IMR-90 (cell line): Measurements from ENCODE around the gene MAPKAPK2. TPM values are rescaled to one million over a fixed set of nuclear protein-coding genes. Genes with fewer than 3 reads are reported as not detected.

Experiments used
- ATAC-seq: fragments of 200-7000 bp; cut with Tn5 transposase; 2 replicates; pipeline ENCODE4 v1.9.1; 2020; ENCODE audit warnings: low read depth, mild to moderate bottlenecking, moderate library complexity
- BruUV-seq: library from RNA; stranded (reverse); fragments of 400-500 nt; replicated peaks from 2 replicates; lab custom pipeline; 2021; lab: Mats Ljungman, UMichigan
- CTCF ChIA-PET: fragments of 300-600 bp; formaldehyde crosslinking; extraction: SDS; loops from one replicate; lab custom pipeline; 2021; ENCODE audit warnings: antibody characterized with exemption; lab: Yijun Ruan, JAX
- POLR2A ChIA-PET: fragments of 300-600 bp; sonication (Branson Sonifier 250); formaldehyde crosslinking; loops from one replicate; lab custom pipeline; 2022; ENCODE audit warnings: antibody characterized with exemption; ENCODE audit not compliant: unreplicated experiment; lab: Charles Lee
- DNase-seq: peaks from one replicate; pipeline ENCODE4 v3.0.0; 2013
- H2AFZ ChIP-seq: replicated peaks from 2 replicates; pipeline ENCODE3; 2013; ENCODE audit warnings: low read length, mild to moderate bottlenecking; ENCODE audit not compliant: poor library complexity
- H2AK5ac ChIP-seq: 2 replicates; pipeline ENCODE4 v1.6.1; 2013; ENCODE audit warnings: low read depth, low read length, inconsistent platforms
- H2AK9ac ChIP-seq: replicated peaks from 2 replicates; pipeline ENCODE3; 2013; ENCODE audit warnings: mild to moderate bottlenecking, low read depth, low read length, moderate library complexity; ENCODE audit not compliant: poor library complexity
- H2BK120ac ChIP-seq: 2 replicates; pipeline ENCODE4 v1.6.1; 2013; ENCODE audit warnings: low read depth, low read length, inconsistent platforms
- H2BK15ac ChIP-seq: 3 replicates; pipeline ENCODE4 v1.6.1; 2013; ENCODE audit warnings: low read depth, low read length, inconsistent platforms
- H2BK20ac ChIP-seq: 2 replicates; pipeline ENCODE4 v1.6.1; 2013; ENCODE audit warnings: low read depth, mild to moderate bottlenecking, inconsistent platforms, low read length, moderate library complexity
- H2BK5ac ChIP-seq: 2 replicates; pipeline ENCODE4 v1.6.1; 2013; ENCODE audit warnings: mild to moderate bottlenecking, low read depth, low read length, inconsistent platforms; ENCODE audit not compliant: poor library complexity, severe bottlenecking
- H3K14ac ChIP-seq: replicated peaks from 2 replicates; pipeline ENCODE4 v1.6.1; 2013; ENCODE audit warnings: low read depth, low read length, inconsistent platforms
- H3K18ac ChIP-seq: 2 replicates; pipeline ENCODE4 v1.6.1; 2013; ENCODE audit warnings: low read depth, low read length, control low read depth
- H3K23ac ChIP-seq: 2 replicates; pipeline ENCODE4 v1.6.1; 2013; ENCODE audit warnings: low read depth, low read length, inconsistent platforms
- H3K27ac ChIP-seq: 2 replicates; pipeline ENCODE4 v1.5.1; 2013; ENCODE audit warnings: mild to moderate bottlenecking, control low read depth, low read length; ENCODE audit not compliant: insufficient read depth
- H3K27me3 ChIP-seq: 2 replicates; pipeline ENCODE4 v1.6.1; 2013; ENCODE audit warnings: low read length; ENCODE audit not compliant: control insufficient read depth, insufficient read depth
- H3K36me3 ChIP-seq: 2 replicates; pipeline ENCODE4 v1.6.1; 2013; ENCODE audit warnings: low read length, mixed read lengths; ENCODE audit not compliant: control insufficient read depth, insufficient read depth
- H3K4ac ChIP-seq: 2 replicates; pipeline ENCODE4 v1.6.1; 2013; ENCODE audit warnings: low read depth, low read length, inconsistent platforms
- H3K4me1 ChIP-seq: 2 replicates; pipeline ENCODE4 v1.6.1; 2013; ENCODE audit warnings: low read length, mixed read lengths; ENCODE audit not compliant: control insufficient read depth, insufficient read depth
- H3K4me2 ChIP-seq: 2 replicates; pipeline ENCODE4 v1.6.1; 2013; ENCODE audit warnings: low read depth, mild to moderate bottlenecking, control low read depth, low read length, moderate library complexity
- H3K4me3 ChIP-seq: 2 replicates; pipeline ENCODE4 v1.5.1; 2013; ENCODE audit warnings: low read depth, mild to moderate bottlenecking, control low read depth, low read length, moderate library complexity; ENCODE audit not compliant: insufficient read depth
- H3K56ac ChIP-seq: 2 replicates; pipeline ENCODE4 v1.6.1; 2013; ENCODE audit warnings: low read length, inconsistent platforms; ENCODE audit not compliant: insufficient read depth; ENCODE audit errors: extremely low read depth
- H3K79me1 ChIP-seq, 2 experiments: 2 replicates each; pipeline ENCODE4 v1.6.1; 2013; ENCODE audit warnings: low read length in 2 of 2, inconsistent platforms in 1 of 2, low read depth in 1 of 2
- H3K9ac ChIP-seq: 2 replicates; pipeline ENCODE4 v1.6.1; 2013; ENCODE audit warnings: low read depth, low read length, control low read depth
- H3K9me1 ChIP-seq: 2 replicates; pipeline ENCODE4 v1.6.1; 2013; ENCODE audit warnings: low read length, inconsistent platforms; ENCODE audit not compliant: insufficient read depth
- H3K9me3 ChIP-seq: 2 replicates; pipeline ENCODE4 v1.6.1; 2013; ENCODE audit warnings: low read length; ENCODE audit not compliant: control insufficient read depth, insufficient read depth
- H4K20me1 ChIP-seq: 2 replicates; pipeline ENCODE4 v1.6.1; 2013; ENCODE audit warnings: low read length, inconsistent platforms; ENCODE audit not compliant: insufficient read depth
- H4K5ac ChIP-seq: 2 replicates; pipeline ENCODE4 v1.6.1; 2013; ENCODE audit warnings: mild to moderate bottlenecking, low read depth, low read length, control low read depth
- H4K8ac ChIP-seq, 2 experiments: 2 replicates each; pipeline ENCODE4 v1.6.1; 2013; ENCODE audit warnings: low read depth in 2 of 2, low read length in 2 of 2, control low read depth in 1 of 2, inconsistent platforms in 1 of 2
- H4K91ac ChIP-seq: 2 replicates; pipeline ENCODE4 v1.6.1; 2013; ENCODE audit warnings: low read depth, low read length, inconsistent platforms; ENCODE audit not compliant: insufficient read depth
- BHLHE40 ChIP-seq: fragments of 150-350 bp; IDR thresholded peaks from 2 replicates; pipeline ENCODE4 v1.6.1; 2016; ENCODE audit warnings: mild to moderate bottlenecking, low read depth, low read length
- CEBPB ChIP-seq: IDR thresholded peaks from 2 replicates; pipeline ENCODE4 v1.6.1; 2012; ENCODE audit warnings: low read depth, low read length, improper control_type of control experiment
- CHD1 ChIP-seq: IDR thresholded peaks from 2 replicates; pipeline ENCODE4 v1.6.1; 2012; ENCODE audit warnings: low read depth, low read length, improper control_type of control experiment
- FOS ChIP-seq: fragments of 150-350 bp; IDR thresholded peaks from 2 replicates; pipeline ENCODE4 v1.6.1; 2016; ENCODE audit warnings: low read depth, low read length
- MAFK ChIP-seq: IDR thresholded peaks from 2 replicates; pipeline ENCODE4 v1.6.1; 2012; ENCODE audit warnings: low read depth, low read length, improper control_type of control experiment
- MAZ ChIP-seq: IDR thresholded peaks from 2 replicates; pipeline ENCODE4 v1.6.1; 2012; ENCODE audit warnings: low read depth, mild to moderate bottlenecking, low read length, improper control_type of control experiment, moderate library complexity, borderline replicate concordance
- MXI1 ChIP-seq: IDR thresholded peaks from 2 replicates; pipeline ENCODE4 v1.6.1; 2012; ENCODE audit warnings: low read depth, mild to moderate bottlenecking, low read length, moderate library complexity, borderline replicate concordance
- NFE2L2 ChIP-seq: fragments of 150-350 bp; IDR thresholded peaks from 2 replicates; pipeline ENCODE4 v1.6.1; 2016; ENCODE audit warnings: low read depth, mild to moderate bottlenecking, low read length
- POLR2A ChIP-seq: IDR thresholded peaks from 2 replicates; pipeline ENCODE4 v1.6.1; 2012; ENCODE audit warnings: mild to moderate bottlenecking, low read depth, low read length
- RAD21 ChIP-seq: IDR thresholded peaks from 2 replicates; pipeline ENCODE4 v1.6.1; 2012; ENCODE audit warnings: low read length, improper control_type of control experiment
- RCOR1 ChIP-seq: IDR thresholded peaks from 2 replicates; pipeline ENCODE4 v1.6.1; 2012; ENCODE audit warnings: mild to moderate bottlenecking, low read length, improper control_type of control experiment; ENCODE audit not compliant: insufficient replicate concordance
- RFX5 ChIP-seq: IDR thresholded peaks from 2 replicates; pipeline ENCODE4 v1.8.0; 2012; ENCODE audit warnings: low read depth, mild to moderate bottlenecking, low read length, moderate library complexity
- SMC3 ChIP-seq: fragments of 150-350 bp; IDR thresholded peaks from 2 replicates; pipeline ENCODE4 v1.6.1; 2016; ENCODE audit warnings: low read depth, mild to moderate bottlenecking, antibody characterized with exemption, low read length, moderate library complexity
- WGBS, 2 experiments: methylation state at CpG; one replicate each; pipeline versions ENCODE4 v1.1.5 to v1.1.7; 2013; ENCODE audit warnings: missing lambda C conversion rate in 2 of 2; ENCODE audit not compliant: insufficient read length in 1 of 2; ENCODE audit errors: extremely low coverage in 2 of 2; 5-methylcytosine and 5-hydroxymethylcytosine counted together
- dilution Hi-C: fragments of 300-500 bp; cut with HindIII; formaldehyde crosslinking; loops from one replicate; pipeline ENCODE4 v1.14.3; 2018; ENCODE audit warnings: low sequenced_read_pairs; ENCODE audit not compliant: unreplicated experiment
- in situ Hi-C: fragments of 300-500 bp; cut with MboI; formaldehyde crosslinking; loops from 3 replicates; pipeline ENCODE4 v1.14.3; 2019; ENCODE audit warnings: low sequenced_read_pairs, inconsistent platforms, mixed read lengths
- intact Hi-C: fragments of 100-400 bp; cut with micrococcal nuclease; formaldehyde crosslinking; loops from 2 replicates; pipeline ENCODE4 v1.10.0; 2022
- polyA plus RNA-seq, 3 experiments: library from polyadenylated mRNA; depleted of rRNA; stranded (reverse); fragments of >200 nt; gene quantifications; 2 replicates each; pipeline ENCODE4 v1.2.3, GENCODE V29; 2012; ENCODE audit warnings: low replicate concordance in 1 of 3
- total RNA-seq: library from RNA; depleted of rRNA; stranded (reverse); fragments of >200 nt; gene quantifications from 2 replicates; pipeline ENCODE4 v1.2.3, GENCODE V29; 2012
- TF ChIP-seq, protein P1 (sequence below): fragments of 150-350 bp; IDR thresholded peaks from 2 replicates; pipeline ENCODE4 v1.6.1; 2017; ENCODE audit warnings: mild to moderate bottlenecking, antibody characterized with exemption, low read length, low read depth
- TF ChIP-seq, protein P2 (sequence below): conservative IDR thresholded peaks from 2 replicates; pipeline ENCODE4 v1.5.1; 2012; ENCODE audit warnings: mild to moderate bottlenecking, low read depth, low read length, improper control_type of control experiment

Gene MAPKAPK2
- total and polyA plus RNA-seq, 2 of the 4 experiments (the other 2 are of a cell fraction), result 56.5 to 66.4 TPM

DNA sequence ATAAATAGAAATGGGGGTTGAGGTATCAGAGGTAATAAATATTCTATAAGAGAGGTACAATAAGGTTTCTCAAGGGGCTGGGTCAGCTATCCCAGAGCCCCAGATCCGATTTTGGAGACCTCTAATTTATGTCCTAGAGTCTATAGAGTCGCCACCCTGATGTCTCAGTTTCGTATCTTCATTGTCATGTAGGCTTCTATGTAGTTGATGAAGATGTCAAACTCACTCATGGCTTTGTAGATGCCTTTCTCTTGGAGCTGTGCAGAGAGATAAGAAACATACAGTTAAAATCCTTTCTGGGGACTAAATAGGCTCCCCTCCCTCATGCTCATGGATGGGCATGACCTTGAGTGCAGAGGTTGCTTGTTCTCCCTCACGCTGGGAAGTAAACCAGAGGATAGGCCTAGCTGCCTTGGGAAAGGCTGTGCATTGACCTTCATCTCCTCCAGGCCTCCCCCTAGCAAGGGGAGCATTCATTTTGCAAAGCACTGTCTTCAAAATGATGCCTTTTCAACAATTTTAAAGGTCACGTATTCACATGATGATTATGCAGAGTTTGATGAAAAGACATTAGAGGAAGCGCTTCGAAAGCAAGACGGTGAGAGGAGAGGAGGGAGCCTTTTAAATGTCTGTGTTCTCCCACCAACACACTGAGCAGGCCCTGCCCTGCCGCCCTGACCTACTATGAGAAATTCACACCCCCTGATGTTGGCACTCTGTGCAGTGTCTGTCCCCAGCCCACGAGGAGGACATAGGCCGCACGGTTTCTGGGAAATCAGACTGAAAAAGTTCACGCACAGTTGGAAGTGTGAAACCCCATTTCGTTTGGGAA, 84.0 kb downstream of the MAPKAPK2 start (continued):
- no peak for TF ChIP-seq RAD21

DNA sequence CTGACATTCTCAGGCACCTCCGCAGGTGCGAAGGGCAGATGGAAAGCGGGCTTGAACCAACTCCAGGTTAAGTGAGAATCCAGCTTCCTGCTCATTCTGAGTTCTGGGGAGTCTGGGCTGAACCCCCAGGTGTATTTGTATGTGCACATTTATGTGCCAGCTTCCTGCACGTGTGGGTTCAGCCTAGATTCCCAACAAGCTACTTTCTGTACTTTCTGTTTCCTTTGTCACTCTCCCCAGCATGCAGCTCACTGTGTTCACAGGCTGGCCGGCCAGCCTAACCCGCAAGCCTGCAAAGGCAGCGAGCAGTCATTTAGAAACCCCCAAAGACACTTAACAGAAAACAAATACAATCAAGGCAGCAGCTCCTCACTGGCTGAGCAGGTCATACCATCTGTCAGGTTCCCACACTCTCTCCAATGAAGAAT, 84.6 kb downstream of the MAPKAPK2 start:
- no peak for DNase-seq
- H4K5ac ChIP-seq, result no peak overlapping the region
- no peak overlapping the region for H4K91ac ChIP-seq
- H4K20me1 ChIP-seq, result no peaks in the 10 kb centered on the region
- H3K4me1 ChIP-seq, result peaks cover 3% of the 10 kb centered on the region
- no peak overlapping the region for H3K9ac ChIP-seq
- no TSS peak for BruUV-seq
- H3K9me3 ChIP-seq, result no peaks in the 10 kb centered on the region
- no peak overlapping the region for H3K27ac ChIP-seq
- H3K4ac ChIP-seq, result no peak overlapping the region
- no peak overlapping the region for H2BK120ac ChIP-seq
- intact Hi-C loops (no loop called here), dilution Hi-C loops (no loop called here), in situ Hi-C loops (no loop called here)
- POLR2A ChIA-PET, result no interaction called here
- H2BK20ac ChIP-seq, result no peak overlapping the region
- H4K8ac ChIP-seq, result no peak overlapping the region
- 92% methylated on average over 6 of the region's 7 CpGs; no CpG with 5 or more reads in 1 of the 2 experiments for WGBS, 2 experiments
- no peak overlapping the region for H3K56ac ChIP-seq
- no peak overlapping the region for H2AFZ ChIP-seq
- no peaks in the 10 kb centered on the region; the same call in 1 of the 2 replicates for H3K9me1 ChIP-seq
- no peaks in the 10 kb centered on the region for H3K79me1 ChIP-seq
- CTCF ChIA-PET, result interaction anchor here (0.7 kb wide), 1 partner anchor 104 kb away, joined by 4 read pairs; no protein-coding TSS in a partner anchor
- no peak overlapping the region for H3K14ac ChIP-seq
- no peak overlapping the region for H3K23ac ChIP-seq
- TF ChIP-seq MAZ (no peak), FOS (no peak), NFE2L2 (no peak), RAD21 (no peak), SMC3 (no peak), MXI1 (no peak), MAFK (no peak), CHD1 (no peak), BHLHE40 (no peak), RFX5 (no peak), POLR2A (no peak), RCOR1 (no peak), CEBPB (no peak)
- TF ChIP-seq, protein P1, sequence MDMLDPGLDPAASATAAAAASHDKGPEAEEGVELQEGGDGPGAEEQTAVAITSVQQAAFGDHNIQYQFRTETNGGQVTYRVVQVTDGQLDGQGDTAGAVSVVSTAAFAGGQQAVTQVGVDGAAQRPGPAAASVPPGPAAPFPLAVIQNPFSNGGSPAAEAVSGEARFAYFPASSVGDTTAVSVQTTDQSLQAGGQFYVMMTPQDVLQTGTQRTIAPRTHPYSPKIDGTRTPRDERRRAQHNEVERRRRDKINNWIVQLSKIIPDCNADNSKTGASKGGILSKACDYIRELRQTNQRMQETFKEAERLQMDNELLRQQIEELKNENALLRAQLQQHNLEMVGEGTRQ, result no peak
- TF ChIP-seq, protein P2, sequence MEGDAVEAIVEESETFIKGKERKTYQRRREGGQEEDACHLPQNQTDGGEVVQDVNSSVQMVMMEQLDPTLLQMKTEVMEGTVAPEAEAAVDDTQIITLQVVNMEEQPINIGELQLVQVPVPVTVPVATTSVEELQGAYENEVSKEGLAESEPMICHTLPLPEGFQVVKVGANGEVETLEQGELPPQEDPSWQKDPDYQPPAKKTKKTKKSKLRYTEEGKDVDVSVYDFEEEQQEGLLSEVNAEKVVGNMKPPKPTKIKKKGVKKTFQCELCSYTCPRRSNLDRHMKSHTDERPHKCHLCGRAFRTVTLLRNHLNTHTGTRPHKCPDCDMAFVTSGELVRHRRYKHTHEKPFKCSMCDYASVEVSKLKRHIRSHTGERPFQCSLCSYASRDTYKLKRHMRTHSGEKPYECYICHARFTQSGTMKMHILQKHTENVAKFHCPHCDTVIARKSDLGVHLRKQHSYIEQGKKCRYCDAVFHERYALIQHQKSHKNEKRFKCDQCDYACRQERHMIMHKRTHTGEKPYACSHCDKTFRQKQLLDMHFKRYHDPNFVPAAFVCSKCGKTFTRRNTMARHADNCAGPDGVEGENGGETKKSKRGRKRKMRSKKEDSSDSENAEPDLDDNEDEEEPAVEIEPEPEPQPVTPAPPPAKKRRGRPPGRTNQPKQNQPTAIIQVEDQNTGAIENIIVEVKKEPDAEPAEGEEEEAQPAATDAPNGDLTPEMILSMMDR, result no peak
- no peaks in the 10 kb centered on the region for H3K36me3 ChIP-seq
- H3K4me3 ChIP-seq, result no peak overlapping the region
- H2AK9ac ChIP-seq, result no peak overlapping the region
- H2BK15ac ChIP-seq, result no peak overlapping the region
- no peak overlapping the region for H3K18ac ChIP-seq
- no peak overlapping the region for H2AK5ac ChIP-seq
- no peak for ATAC-seq
- H2BK5ac ChIP-seq, result no peak overlapping the region
- H3K27me3 ChIP-seq, result peaks cover 14% of the 10 kb centered on the region
- no peak overlapping the region for H3K4me2 ChIP-seq
